ENCODE measurements around the gene PTGS1. TPM values are rescaled to one million over a fixed set of nuclear protein-coding genes. Genes with fewer than 3 reads are reported as not detected.
A peak's percentile ranks its signal among the peaks of the same experiment; 100 is the strongest.

Gene PTGS1
- total RNA-seq, 2 donors from 2014 or later = 4.6 to 6.2 TPM

- no peak for DNase-seq (ENCODE audit: low spot score)
- Histone ChIP-seq H3K9me3 (no peaks in the 10 kb centered on the region), H3K4me1 (replicated peaks) (peaks cover 16% of the 10 kb centered on the region), H3K27me3 (replicated peaks; ENCODE audit: insufficient read depth) (no peaks in the 10 kb centered on the region), H3K36me3 (no peaks in the 10 kb centered on the region), H3K27ac (no peak overlapping the region), H3K4me3 (no peak overlapping the region)
- WGBS = 93% methylated on average over 8 of the region's 8 CpGs
- intact Hi-C loops (cut with DNase I) = no loop called here
- no peak for TF ChIP-seq POLR2AphosphoS5 (IDR thresholded peaks at IDR 0.05)
- TF ChIP-seq, protein P1, sequence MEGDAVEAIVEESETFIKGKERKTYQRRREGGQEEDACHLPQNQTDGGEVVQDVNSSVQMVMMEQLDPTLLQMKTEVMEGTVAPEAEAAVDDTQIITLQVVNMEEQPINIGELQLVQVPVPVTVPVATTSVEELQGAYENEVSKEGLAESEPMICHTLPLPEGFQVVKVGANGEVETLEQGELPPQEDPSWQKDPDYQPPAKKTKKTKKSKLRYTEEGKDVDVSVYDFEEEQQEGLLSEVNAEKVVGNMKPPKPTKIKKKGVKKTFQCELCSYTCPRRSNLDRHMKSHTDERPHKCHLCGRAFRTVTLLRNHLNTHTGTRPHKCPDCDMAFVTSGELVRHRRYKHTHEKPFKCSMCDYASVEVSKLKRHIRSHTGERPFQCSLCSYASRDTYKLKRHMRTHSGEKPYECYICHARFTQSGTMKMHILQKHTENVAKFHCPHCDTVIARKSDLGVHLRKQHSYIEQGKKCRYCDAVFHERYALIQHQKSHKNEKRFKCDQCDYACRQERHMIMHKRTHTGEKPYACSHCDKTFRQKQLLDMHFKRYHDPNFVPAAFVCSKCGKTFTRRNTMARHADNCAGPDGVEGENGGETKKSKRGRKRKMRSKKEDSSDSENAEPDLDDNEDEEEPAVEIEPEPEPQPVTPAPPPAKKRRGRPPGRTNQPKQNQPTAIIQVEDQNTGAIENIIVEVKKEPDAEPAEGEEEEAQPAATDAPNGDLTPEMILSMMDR (IDR thresholded peaks at IDR 0.05) = no peak
- TF ChIP-seq POLR2A (IDR thresholded peaks at IDR 0.05) = no peak
Observed at GRCh38 chr9:122371846-122372245, 1.0 kb downstream of the PTGS1 start.

DNA sequence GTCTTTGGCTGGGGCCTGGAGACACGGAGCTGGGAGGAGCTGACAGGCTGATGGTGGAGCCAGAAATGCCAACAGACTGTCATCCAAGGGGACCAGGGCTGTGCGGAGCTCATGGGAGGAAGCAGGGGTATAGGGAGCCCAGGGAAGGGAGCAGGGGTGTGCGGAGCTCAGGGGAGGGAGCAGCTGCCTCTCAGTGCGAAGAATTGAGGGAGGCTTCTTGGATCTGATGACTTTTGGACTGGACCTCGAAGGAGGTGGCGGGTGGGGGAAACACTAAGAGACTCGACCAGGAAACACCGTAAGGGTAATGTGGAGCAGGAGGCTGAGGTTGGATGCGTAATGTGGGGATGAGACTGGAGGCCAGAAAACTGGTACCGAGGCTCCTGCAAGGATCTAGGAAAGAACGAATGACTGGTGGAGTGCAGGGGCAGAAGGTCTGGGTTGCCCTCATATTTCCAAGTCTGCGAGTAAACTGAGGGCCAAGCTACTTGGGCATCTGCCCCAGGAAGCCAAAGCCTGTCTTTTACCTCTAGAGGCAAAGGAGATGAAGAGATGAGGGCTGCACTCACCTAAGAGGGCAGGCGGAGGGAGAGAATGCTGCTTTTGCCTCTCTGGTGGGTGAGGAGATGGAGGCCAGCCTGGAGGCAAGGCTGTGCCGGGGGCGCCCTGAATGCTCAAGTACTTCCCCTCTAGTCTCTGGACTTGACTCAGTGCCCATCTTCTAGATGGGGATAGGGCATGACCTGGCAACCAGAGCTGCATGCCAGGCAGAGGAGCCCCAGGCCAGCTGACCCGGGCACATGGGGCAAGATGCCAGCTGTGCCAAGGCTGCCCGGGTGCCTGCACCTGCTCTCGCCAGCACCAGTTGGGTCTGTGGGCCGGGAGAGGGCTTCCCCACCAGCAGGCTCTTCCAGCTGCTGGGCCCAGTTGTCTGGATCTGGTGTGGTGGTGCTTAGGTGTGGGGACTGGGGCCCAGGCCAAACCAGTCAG lies 2.3 kb downstream of the PTGS1 start:
- intact Hi-C loops (cut with DNase I) = no loop called here
- TF ChIP-seq, protein P1 (IDR thresholded peaks at IDR 0.05) = no peak
- TF ChIP-seq POLR2AphosphoS5 (IDR thresholded peaks at IDR 0.05) (no peak), POLR2A (IDR thresholded peaks at IDR 0.05) (no peak)
- Histone ChIP-seq H3K27ac (no peak overlapping the region), H3K36me3 (no peaks in the 10 kb centered on the region), H3K4me3 (no peak overlapping the region), H3K9me3 (no peaks in the 10 kb centered on the region), H3K4me1 (replicated peaks) (peaks cover 16% of the 10 kb centered on the region), H3K27me3 (replicated peaks; ENCODE audit: insufficient read depth) (no peaks in the 10 kb centered on the region)
- no peak for DNase-seq (ENCODE audit: low spot score)
- WGBS = 76% methylated on average over 18 of the region's 19 CpGs

GRCh38 chr9:122374885-122375420 lies 4.1 kb downstream of the PTGS1 start:
- intact Hi-C loops (cut with DNase I) = no loop called here
- Histone ChIP-seq H3K9me3 (no peaks in the 10 kb centered on the region), H3K4me3 (no peak overlapping the region), H3K36me3 (no peaks in the 10 kb centered on the region), H3K27me3 (replicated peaks; ENCODE audit: insufficient read depth) (no peaks in the 10 kb centered on the region), H3K27ac (peak overlapping the region; percentile 31 to 47), H3K4me1 (replicated peaks) (peaks cover 16% of the 10 kb centered on the region)
- TF ChIP-seq POLR2AphosphoS5 (IDR thresholded peaks at IDR 0.05) (peak; percentile 60), POLR2A (IDR thresholded peaks at IDR 0.05) (no peak)
- TF ChIP-seq, protein P1 (IDR thresholded peaks at IDR 0.05) = no peak
- DNase-seq (ENCODE audit: low spot score) = peak; percentile 84
- 27% methylated on average over 14 of the region's 14 CpGs for WGBS

DNA sequence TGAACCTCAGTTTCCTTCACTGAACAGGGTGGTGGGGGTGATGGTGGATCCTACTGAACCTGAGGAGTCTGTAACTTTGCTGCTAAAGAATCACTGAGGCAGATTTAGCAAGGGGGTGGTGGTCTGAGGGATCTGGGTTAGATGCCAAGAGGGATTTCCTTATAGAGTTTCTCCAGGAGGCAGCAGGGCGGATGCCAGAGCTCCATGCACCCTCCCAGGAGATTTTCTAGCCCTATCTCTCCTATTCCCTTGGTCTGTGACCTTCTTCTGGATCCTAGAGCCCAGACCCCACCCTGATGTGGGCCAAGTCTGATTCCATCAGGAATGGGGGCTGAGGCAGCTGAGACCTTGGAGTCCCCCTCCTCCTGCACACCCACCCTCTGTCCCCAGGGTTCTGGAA lies 6.0 kb downstream of the PTGS1 start:
- TF ChIP-seq, protein P1 (IDR thresholded peaks at IDR 0.05) = no peak
- TF ChIP-seq POLR2AphosphoS5 (IDR thresholded peaks at IDR 0.05) (no peak), POLR2A (IDR thresholded peaks at IDR 0.05) (no peak)
- H3K27ac ChIP-seq = no peak overlapping the region
- no peak overlapping the region for H3K4me3 ChIP-seq
- H3K27me3 ChIP-seq (replicated peaks; ENCODE audit: insufficient read depth) = no peaks in the 10 kb centered on the region
- peaks cover 11% of the 10 kb centered on the region for H3K4me1 ChIP-seq (replicated peaks)
- H3K9me3 ChIP-seq = no peaks in the 10 kb centered on the region
- intact Hi-C loops (cut with DNase I) = no loop called here
- no peak for DNase-seq (ENCODE audit: low spot score)
- 100% methylated on average over 1 of the region's 1 CpG for WGBS
- H3K36me3 ChIP-seq = no peaks in the 10 kb centered on the region

All from prostate gland (tissue), 2 donors.